Measurements from ENCODE around the gene ZBTB40.

DNA sequence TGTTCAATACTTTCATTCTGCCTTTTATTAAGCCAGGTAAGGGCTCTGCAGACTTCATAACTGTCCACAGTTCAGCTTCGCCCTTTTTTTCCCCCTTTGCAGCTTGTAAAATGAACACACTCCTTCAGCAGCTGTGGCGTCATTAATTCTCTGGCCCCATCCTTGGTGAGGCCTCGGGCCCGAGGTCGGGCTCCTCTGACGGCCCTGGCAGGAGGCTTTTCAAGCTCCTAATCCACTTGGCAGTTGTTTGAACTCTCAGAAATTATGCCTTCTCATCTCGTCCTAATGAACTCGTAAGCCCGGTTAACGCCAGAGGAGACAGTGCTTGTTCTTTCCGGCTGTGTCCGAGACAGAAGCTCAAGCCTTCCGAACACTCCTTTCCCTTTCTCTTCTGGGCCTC lies 93.5 kb downstream of the ZBTB40 start:
- TF ChIP-seq, protein P1, sequence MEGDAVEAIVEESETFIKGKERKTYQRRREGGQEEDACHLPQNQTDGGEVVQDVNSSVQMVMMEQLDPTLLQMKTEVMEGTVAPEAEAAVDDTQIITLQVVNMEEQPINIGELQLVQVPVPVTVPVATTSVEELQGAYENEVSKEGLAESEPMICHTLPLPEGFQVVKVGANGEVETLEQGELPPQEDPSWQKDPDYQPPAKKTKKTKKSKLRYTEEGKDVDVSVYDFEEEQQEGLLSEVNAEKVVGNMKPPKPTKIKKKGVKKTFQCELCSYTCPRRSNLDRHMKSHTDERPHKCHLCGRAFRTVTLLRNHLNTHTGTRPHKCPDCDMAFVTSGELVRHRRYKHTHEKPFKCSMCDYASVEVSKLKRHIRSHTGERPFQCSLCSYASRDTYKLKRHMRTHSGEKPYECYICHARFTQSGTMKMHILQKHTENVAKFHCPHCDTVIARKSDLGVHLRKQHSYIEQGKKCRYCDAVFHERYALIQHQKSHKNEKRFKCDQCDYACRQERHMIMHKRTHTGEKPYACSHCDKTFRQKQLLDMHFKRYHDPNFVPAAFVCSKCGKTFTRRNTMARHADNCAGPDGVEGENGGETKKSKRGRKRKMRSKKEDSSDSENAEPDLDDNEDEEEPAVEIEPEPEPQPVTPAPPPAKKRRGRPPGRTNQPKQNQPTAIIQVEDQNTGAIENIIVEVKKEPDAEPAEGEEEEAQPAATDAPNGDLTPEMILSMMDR (IDR thresholded peaks at IDR 0.05) = no peak
- no peak for TF ChIP-seq POLR2AphosphoS5 (IDR thresholded peaks at IDR 0.05)

Data from esophagus muscularis mucosa (tissue), 3 donors.